SK-N-SH (cell line): ENCODE measurements around the gene FAM107B. TPM values are rescaled to one million over a fixed set of nuclear protein-coding genes. Genes with fewer than 3 reads are reported as not detected.

Experiments used
- CTCF ChIA-PET: fragments of 300-600, 350-600 bp; formaldehyde crosslinking; extraction: SDS; loops from one replicate; lab custom pipeline; 2021; lab: Yijun Ruan, JAX
- POLR2A ChIA-PET: fragments of 350-600 bp; sonication (Branson Sonifier 250); formaldehyde crosslinking; extraction: SDS; loops from one replicate; lab custom pipeline; 2020; ENCODE audit warnings: antibody characterized with exemption, inconsistent platforms; lab: Yijun Ruan, JAX
- DNase-seq: peaks from one replicate; pipeline ENCODE4 v3.0.0; 2012
- H2AFZ ChIP-seq: fragments of 200-600 bp; sonication (generic); 2 replicates; pipeline ENCODE4 v1.8.1; 2016; ENCODE audit warnings: antibody characterized with exemption, mild to moderate bottlenecking, low read depth
- H3F3A ChIP-seq: fragments of 200-600 bp; sonication (generic); replicated peaks from 2 replicates; pipeline ENCODE3; 2016; ENCODE audit warnings: antibody characterized with exemption, mild to moderate bottlenecking; ENCODE audit not compliant: insufficient read depth
- H3K27ac ChIP-seq, 2 experiments: fragments of 200-500 bp in 1 of 2; fragments of 200-600 bp in 1 of 2; sonication (Bioruptor generic) in 1 of 2; sonication (generic), shearing (Covaris generic) in 1 of 2; 2 replicates each; pipeline versions ENCODE4 v1.5.1 to v1.6.1; 2014 to 2016; ENCODE audit warnings: low read depth in 2 of 2, inconsistent platforms in 1 of 2, low read length in 1 of 2, mild to moderate bottlenecking in 1 of 2, mixed read lengths in 1 of 2
- H3K27me3 ChIP-seq: fragments of 200-600 bp; sonication (generic), shearing (Covaris generic); 2 replicates; pipeline ENCODE4 v1.6.1; 2016; ENCODE audit warnings: mixed run types; ENCODE audit not compliant: insufficient read depth
- H3K36me3 ChIP-seq, 2 experiments: fragments of 200-500 bp in 1 of 2; fragments of 200-600 bp in 1 of 2; sonication (Bioruptor generic) in 1 of 2; sonication (generic) in 1 of 2; replicated peaks in 1 of 2; 2 replicates each; pipeline versions ENCODE3 to v1.5.1; 2014 to 2016; ENCODE audit warnings: low read length in 1 of 2, mild to moderate bottlenecking in 1 of 2; ENCODE audit not compliant: insufficient read depth in 2 of 2, control insufficient read depth in 1 of 2
- H3K4me1 ChIP-seq, 2 experiments: fragments of 200-500 bp in 1 of 2; fragments of 200-600 bp in 1 of 2; sonication (Bioruptor generic) in 1 of 2; sonication (generic), shearing (Covaris generic) in 1 of 2; 2 replicates each; pipeline versions ENCODE4 v1.5.1 to v1.6.1; 2014 to 2016; ENCODE audit warnings: low read depth in 1 of 2, low read length in 1 of 2, mixed run types in 1 of 2; ENCODE audit not compliant: insufficient read depth in 2 of 2, control insufficient read depth in 1 of 2
- H3K4me2 ChIP-seq: fragments of 200-600 bp; sonication (generic), shearing (Covaris generic); 2 replicates; pipeline ENCODE4 v1.6.1; 2017; ENCODE audit warnings: mixed run types
- H3K4me3 ChIP-seq, 2 experiments: fragments of 200-500 bp in 1 of 2; fragments of 200-600 bp in 1 of 2; sonication (Bioruptor generic) in 1 of 2; sonication (generic), shearing (Covaris generic) in 1 of 2; 2 replicates each; pipeline versions ENCODE4 v1.5.1 to v1.8.1; 2014 to 2016; ENCODE audit warnings: low read depth in 2 of 2, inconsistent platforms in 1 of 2, low read length in 1 of 2, mild to moderate bottlenecking in 1 of 2, mixed read lengths in 1 of 2, moderate library complexity in 1 of 2
- H3K79me2 ChIP-seq: fragments of 200-600 bp; sonication (generic); 2 replicates; pipeline ENCODE4 v1.8.1; 2017; ENCODE audit warnings: mild to moderate bottlenecking; ENCODE audit not compliant: insufficient read depth
- H3K9ac ChIP-seq: fragments of 200-600 bp; sonication (generic); 2 replicates; pipeline ENCODE4 v1.6.1; 2017; ENCODE audit warnings: mixed run types
- H3K9me2 ChIP-seq: fragments of 200-600 bp; sonication (generic); 2 replicates; pipeline ENCODE4 v1.6.1; 2017; ENCODE audit warnings: mixed run types
- H3K9me3 ChIP-seq: fragments of 200-600 bp; sonication (generic); 2 replicates; pipeline ENCODE4 v1.6.1; 2017; ENCODE audit warnings: mixed run types, mild to moderate bottlenecking, moderate library complexity
- H4K20me1 ChIP-seq: fragments of 200-600 bp; sonication (generic); 2 replicates; pipeline ENCODE4 v1.6.1; 2017; ENCODE audit warnings: mild to moderate bottlenecking, mixed run types; ENCODE audit not compliant: insufficient read depth
- CHD2 ChIP-seq: fragments of 150-350 bp; IDR thresholded peaks from 2 replicates; pipeline ENCODE4 v1.6.1; 2018; ENCODE audit warnings: low read length; ENCODE audit not compliant: partially characterized antibody
- ELF1 ChIP-seq: IDR thresholded peaks from 2 replicates; pipeline ENCODE4 v1.4.0; 2012
- EP300 ChIP-seq, 2 experiments: IDR thresholded peaks; 2 replicates each; pipeline versions ENCODE4 v1.4.0 to v1.6.1; 2012; ENCODE audit warnings: borderline replicate concordance in 1 of 2, low read depth in 1 of 2, low read length in 1 of 2
- EZH2phosphoT487 ChIP-seq: fragments of 200-600 bp; sonication (generic); IDR thresholded peaks from 2 replicates; pipeline ENCODE4 v1.6.1; 2017; ENCODE audit warnings: low read depth, mixed run types, mild to moderate bottlenecking, antibody characterized with exemption, moderate library complexity, borderline replicate concordance
- FOXJ3 ChIP-seq: sonication (generic); formaldehyde crosslinking; IDR thresholded peaks from 2 replicates; pipeline ENCODE4 v1.5.1; 2020; ENCODE audit warnings: mild to moderate bottlenecking, missing genetic modification reagents
- FOXM1 ChIP-seq: IDR thresholded peaks from 2 replicates; pipeline ENCODE4 v1.4.0; 2012; ENCODE audit warnings: low read depth, mild to moderate bottlenecking
- GABPA ChIP-seq: IDR thresholded peaks from 2 replicates; pipeline ENCODE4 v1.4.0; 2012; ENCODE audit warnings: low read depth, mild to moderate bottlenecking
- GATA2 ChIP-seq: sonication (generic); formaldehyde crosslinking; IDR thresholded peaks from 2 replicates; pipeline ENCODE4 v1.5.0; 2020; ENCODE audit warnings: mild to moderate bottlenecking, missing genetic modification reagents
- JUND ChIP-seq: IDR thresholded peaks from 2 replicates; pipeline ENCODE4 v1.4.0; 2012
- MXI1 ChIP-seq: IDR thresholded peaks from 2 replicates; pipeline ENCODE4 v1.6.1; 2012; ENCODE audit warnings: mild to moderate bottlenecking, low read depth, low read length, improper control_type of control experiment
- NFIC ChIP-seq: IDR thresholded peaks from 2 replicates; pipeline ENCODE4 v1.4.0; 2012; ENCODE audit warnings: borderline replicate concordance
- NRF1 ChIP-seq: IDR thresholded peaks from 2 replicates; pipeline ENCODE4 v1.6.1; 2012; ENCODE audit warnings: low read depth, mild to moderate bottlenecking, low read length
- RCOR1 ChIP-seq: fragments of 150-350 bp; IDR thresholded peaks from 2 replicates; pipeline ENCODE4 v1.6.1; 2017; ENCODE audit warnings: antibody characterized with exemption, low read length
- RXRA ChIP-seq: IDR thresholded peaks from 2 replicates; pipeline ENCODE4 v1.4.0; 2012; ENCODE audit warnings: low read depth, mild to moderate bottlenecking, borderline replicate concordance
- SIN3A ChIP-seq: IDR thresholded peaks from 2 replicates; pipeline ENCODE4 v1.6.1; 2012; ENCODE audit warnings: low read depth, mild to moderate bottlenecking, low read length, moderate library complexity, borderline replicate concordance
- SMC3 ChIP-seq: IDR thresholded peaks from 2 replicates; pipeline ENCODE4 v1.6.1; 2012; ENCODE audit warnings: low read depth, low read length, improper control_type of control experiment
- TCF12 ChIP-seq: IDR thresholded peaks from 2 replicates; pipeline ENCODE4 v1.4.0; 2012
- WGBS: methylation state at CpG from one replicate; pipeline ENCODE4 v1.1.6; 2017; ENCODE audit warnings: low lambda C conversion rate; 5-methylcytosine and 5-hydroxymethylcytosine counted together
- polyA plus RNA-seq, 3 experiments: library from polyadenylated mRNA; depleted of rRNA; stranded (reverse); fragments of >200 nt; gene quantifications; 2 replicates each; pipeline ENCODE4 v1.2.3, GENCODE V29; 2012
- TF ChIP-seq, protein P1 (sequence below): IDR thresholded peaks from 2 replicates; pipeline ENCODE4 v1.4.0; 2012; ENCODE audit warnings: low read depth
- TF ChIP-seq, protein P2 (sequence below): IDR thresholded peaks from 2 replicates; pipeline ENCODE4; 2012

Gene FAM107B
- polyA plus RNA-seq, 1 of the 3 experiments (the other 2 are of a cell fraction): 1.0 TPM

DNA sequence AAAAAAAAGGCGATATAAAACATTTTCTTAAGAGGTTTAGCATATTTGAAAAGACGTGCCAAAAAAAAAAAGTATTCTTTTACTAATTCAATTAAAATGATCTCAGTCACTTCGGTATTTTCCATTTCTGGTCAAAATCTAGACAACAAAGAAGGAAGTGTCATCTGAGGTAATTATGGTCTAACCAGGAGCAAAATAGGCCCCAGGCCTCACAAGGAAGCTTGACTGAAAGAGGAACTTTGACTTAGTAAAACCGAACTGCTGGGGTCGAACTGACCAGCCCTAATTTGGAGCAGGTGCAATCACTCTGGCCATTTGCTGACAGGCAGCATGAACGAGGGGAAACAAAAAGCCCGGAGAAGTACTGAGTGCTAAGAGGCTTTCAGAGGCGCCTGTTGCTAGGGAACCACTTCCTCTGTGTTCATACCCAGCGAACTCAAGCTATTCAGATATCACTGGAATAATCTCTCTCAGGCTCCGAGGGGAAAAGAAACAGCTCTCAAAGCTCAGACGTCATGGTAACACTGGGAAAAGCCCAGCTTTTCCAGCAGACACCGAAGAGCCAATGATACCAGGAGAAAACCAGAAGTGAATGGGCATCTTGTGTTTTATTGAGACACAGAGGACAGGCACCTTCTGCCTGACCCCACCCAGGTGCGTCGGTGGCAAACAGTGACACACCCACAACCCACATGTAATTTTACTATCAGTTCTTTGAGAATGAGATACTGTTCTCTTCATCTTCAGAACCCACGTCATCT, 126.5 kb downstream of the FAM107B start (continued):
- no peak for TF ChIP-seq SIN3A
- TF ChIP-seq, protein P1, sequence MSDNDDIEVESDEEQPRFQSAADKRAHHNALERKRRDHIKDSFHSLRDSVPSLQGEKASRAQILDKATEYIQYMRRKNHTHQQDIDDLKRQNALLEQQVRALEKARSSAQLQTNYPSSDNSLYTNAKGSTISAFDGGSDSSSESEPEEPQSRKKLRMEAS: no peak
- TF ChIP-seq TCF12: no peak
- TF ChIP-seq, protein P2, sequence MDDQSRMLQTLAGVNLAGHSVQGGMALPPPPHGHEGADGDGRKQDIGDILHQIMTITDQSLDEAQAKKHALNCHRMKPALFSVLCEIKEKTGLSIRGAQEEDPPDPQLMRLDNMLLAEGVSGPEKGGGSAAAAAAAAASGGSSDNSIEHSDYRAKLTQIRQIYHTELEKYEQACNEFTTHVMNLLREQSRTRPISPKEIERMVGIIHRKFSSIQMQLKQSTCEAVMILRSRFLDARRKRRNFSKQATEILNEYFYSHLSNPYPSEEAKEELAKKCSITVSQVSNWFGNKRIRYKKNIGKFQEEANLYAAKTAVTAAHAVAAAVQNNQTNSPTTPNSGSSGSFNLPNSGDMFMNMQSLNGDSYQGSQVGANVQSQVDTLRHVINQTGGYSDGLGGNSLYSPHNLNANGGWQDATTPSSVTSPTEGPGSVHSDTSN: no peak
- TF ChIP-seq ELF1: no peak
- no peak for TF ChIP-seq FOXJ3
- no peak for TF ChIP-seq SMC3
- no peak for TF ChIP-seq CHD2
- no peak for TF ChIP-seq GABPA
- TF ChIP-seq EZH2phosphoT487: no peak
- TF ChIP-seq GATA2: peak; percentile 65

GRCh38 chr10:14645239-14645960, 129.3 kb downstream of the FAM107B start:
- no peak for DNase-seq
- H3K9me3 ChIP-seq: no peaks in the 10 kb centered on the region

More at GRCh38 chr10:14645239-14645960, 129.3 kb downstream of the FAM107B start:
- peaks cover 7 to 12% of the 10 kb centered on the region in 2 experiments; a peak in 2 of 4 replicates for H3K4me1 ChIP-seq
- ChIA-PET POLR2A (no interaction called here), CTCF (interaction anchor here (1.1 kb wide), 1 partner anchor 20 kb away, joined by 3 read pairs; no protein-coding TSS in a partner anchor)
- no peak overlapping the region for H3K4me3 ChIP-seq
- no peaks in the 10 kb centered on the region for H3K36me3 ChIP-seq
- H3K4me2 ChIP-seq: no peak overlapping the region
- no peaks in the 10 kb centered on the region for H3K27me3 ChIP-seq
- H2AFZ ChIP-seq: no peak overlapping the region
- no peaks in the 10 kb centered on the region for H3K9me2 ChIP-seq
- H4K20me1 ChIP-seq: no peaks in the 10 kb centered on the region
- H3K79me2 ChIP-seq: no peaks in the 10 kb centered on the region
- no peak overlapping the region for H3K27ac ChIP-seq
- H3K9ac ChIP-seq: no peak overlapping the region
- TF ChIP-seq FOXM1 (no peak), MXI1 (no peak), RXRA (no peak), EP300 (IDR thresholded peaks at IDR 0.05; ENCODE audit: borderline replicate concordance in 1 of 2, low read depth in 1 of 2, low read length in 1 of 2) (no peak), SMC3 (no peak), RCOR1 (no peak), EZH2phosphoT487 (no peak), ELF1 (no peak), CHD2 (no peak), NFIC (no peak), NRF1 (no peak), SIN3A (no peak), JUND (no peak), GABPA (no peak), FOXJ3 (no peak)
- TF ChIP-seq, protein P1: no peak
- TF ChIP-seq, all 33 proteins: peak for 0
- 71% methylated on average over 6 of the region's 6 CpGs for WGBS
- H3F3A ChIP-seq: no peaks in the 10 kb centered on the region
